SK-N-MC (cell line): Measurements from ENCODE around the gene ZNF544.

ENCODE experiments used
- DNase-seq: peaks from one replicate; pipeline ENCODE4 v3.0.0-alpha.2; 2011; ENCODE audit warnings: low read depth, low spot score
- H3K27ac ChIP-seq: fragments of 200-600 bp; sonication (generic); 2 replicates; pipeline ENCODE4 v1.5.1; 2016; ENCODE audit warnings: mixed run types
- H3K36me3 ChIP-seq: fragments of 200-600 bp; sonication (generic); 2 replicates; pipeline ENCODE4 v1.6.1; 2017; ENCODE audit warnings: antibody characterized with exemption, low read length, mixed read lengths; ENCODE audit not compliant: insufficient read depth
- H3K4me3 ChIP-seq: fragments of 200-600 bp; sonication (generic); 2 replicates; pipeline ENCODE4 v1.5.1; 2016
- H3K9ac ChIP-seq: fragments of 200-600 bp; sonication (generic); 2 replicates; pipeline ENCODE4 v1.8.0; 2017; ENCODE audit warnings: mixed run types, mixed read lengths; ENCODE audit not compliant: insufficient read length
- H3K9me3 ChIP-seq: fragments of 200-600 bp; sonication (generic); 2 replicates; pipeline ENCODE4 v1.6.1; 2017; ENCODE audit warnings: low read depth, mild to moderate bottlenecking, antibody characterized with exemption, low read length, moderate library complexity, mixed read lengths
- EZH2 ChIP-seq: fragments of 200-600 bp; sonication (generic); IDR thresholded peaks from one replicate; pipeline ENCODE4 v1.6.1; 2017; ENCODE audit warnings: antibody characterized with exemption
- FOXP2 ChIP-seq: optimal IDR thresholded peaks from 2 replicates; pipeline ENCODE3; 2011; ENCODE audit warnings: mild to moderate bottlenecking, moderate library complexity; ENCODE audit not compliant: insufficient read depth; ENCODE audit errors: extremely low read length, control extremely low read depth
- POLR2AphosphoS5 ChIP-seq: IDR thresholded peaks from 2 replicates; pipeline ENCODE4 v1.6.1; 2012; ENCODE audit warnings: mild to moderate bottlenecking, low read depth, low read length, borderline replicate concordance

Gene ZNF544

DNA sequence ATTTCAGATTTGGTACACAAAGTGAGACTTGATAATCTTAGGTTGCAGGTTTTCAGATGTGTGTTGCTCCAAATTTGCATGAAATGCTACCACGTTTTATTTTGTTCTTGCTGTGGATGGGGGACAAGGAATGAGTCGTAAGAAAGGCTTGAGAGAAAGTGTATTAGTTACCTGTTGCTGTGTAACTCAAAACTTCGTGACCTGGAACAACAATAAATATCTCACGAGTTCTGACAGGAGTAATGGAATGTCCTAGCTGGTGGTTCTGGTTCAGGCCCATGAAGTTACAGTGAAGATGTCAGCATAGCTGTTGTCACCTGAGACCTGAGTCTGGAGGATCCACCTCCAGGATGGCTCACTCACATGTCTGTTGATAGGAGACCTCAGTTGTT is 51.2 kb downstream of the ZNF544 start:
- H3K4me3 ChIP-seq = peak overlapping the region; percentile 89
- no peak for DNase-seq
- H3K9me3 ChIP-seq = peaks cover 36% of the 10 kb centered on the region
- H3K27ac ChIP-seq = no peak overlapping the region
- no peak overlapping the region for H3K9ac ChIP-seq
- peaks cover 72% of the 10 kb centered on the region for H3K36me3 ChIP-seq
- TF ChIP-seq FOXP2 = no peak
- no peak for TF ChIP-seq POLR2AphosphoS5
- TF ChIP-seq EZH2 = no peak

DNA sequence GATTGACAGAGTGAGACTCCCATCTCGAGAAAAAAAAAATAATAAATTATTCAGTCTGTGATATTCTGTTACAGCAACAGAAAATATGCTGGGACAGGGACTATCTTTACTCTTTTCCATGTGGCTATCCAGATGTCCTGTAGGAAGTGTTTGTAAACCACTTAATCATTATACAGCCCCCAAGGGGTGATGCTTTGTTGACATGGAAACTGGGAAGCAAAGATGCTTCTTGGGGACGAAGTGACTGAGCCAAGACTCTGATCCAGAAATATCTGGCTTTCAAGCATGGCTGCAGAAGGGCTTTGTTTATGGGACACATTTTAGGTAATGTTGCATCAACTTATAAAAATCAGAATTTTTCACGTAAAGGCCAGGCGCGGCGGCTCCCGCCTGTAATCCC is 55.5 kb downstream of the ZNF544 start:
- Histone ChIP-seq H3K9ac (no peak overlapping the region), H3K27ac (no peak overlapping the region), H3K36me3 (peaks cover 94% of the 10 kb centered on the region), H3K9me3 (peaks cover 58% of the 10 kb centered on the region), H3K4me3 (no peak overlapping the region)
- TF ChIP-seq FOXP2 (no peak), EZH2 (no peak), POLR2AphosphoS5 (no peak)
- DNase-seq = no peak

DNA sequence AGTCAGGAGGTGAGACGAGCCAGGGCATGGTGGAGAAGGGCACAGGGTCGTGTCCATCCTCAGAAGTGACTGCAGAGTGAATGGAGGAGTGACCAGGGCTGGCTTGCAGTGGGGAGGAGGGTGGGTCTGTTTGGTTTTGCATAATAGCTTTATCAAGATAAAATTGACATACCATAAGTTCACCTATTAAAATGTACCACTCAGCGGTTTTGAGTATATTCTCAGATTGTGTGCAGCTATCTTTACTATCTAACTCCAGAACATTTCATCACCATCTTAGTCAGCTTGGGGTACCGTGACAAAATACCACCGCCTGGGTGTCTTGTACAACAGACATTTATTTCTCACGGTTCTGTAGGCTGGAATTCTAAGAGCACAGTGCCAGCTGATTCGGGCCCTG is 63.2 kb downstream of the ZNF544 start:
- no peak overlapping the region for H3K9ac ChIP-seq
- H3K27ac ChIP-seq = no peak overlapping the region
- TF ChIP-seq POLR2AphosphoS5 = no peak
- H3K36me3 ChIP-seq = peaks cover 97% of the 10 kb centered on the region
- H3K4me3 ChIP-seq = no peak overlapping the region
- peaks cover 53% of the 10 kb centered on the region; the same call in 1 of the 2 replicates for H3K9me3 ChIP-seq
- DNase-seq = no peak

DNA sequence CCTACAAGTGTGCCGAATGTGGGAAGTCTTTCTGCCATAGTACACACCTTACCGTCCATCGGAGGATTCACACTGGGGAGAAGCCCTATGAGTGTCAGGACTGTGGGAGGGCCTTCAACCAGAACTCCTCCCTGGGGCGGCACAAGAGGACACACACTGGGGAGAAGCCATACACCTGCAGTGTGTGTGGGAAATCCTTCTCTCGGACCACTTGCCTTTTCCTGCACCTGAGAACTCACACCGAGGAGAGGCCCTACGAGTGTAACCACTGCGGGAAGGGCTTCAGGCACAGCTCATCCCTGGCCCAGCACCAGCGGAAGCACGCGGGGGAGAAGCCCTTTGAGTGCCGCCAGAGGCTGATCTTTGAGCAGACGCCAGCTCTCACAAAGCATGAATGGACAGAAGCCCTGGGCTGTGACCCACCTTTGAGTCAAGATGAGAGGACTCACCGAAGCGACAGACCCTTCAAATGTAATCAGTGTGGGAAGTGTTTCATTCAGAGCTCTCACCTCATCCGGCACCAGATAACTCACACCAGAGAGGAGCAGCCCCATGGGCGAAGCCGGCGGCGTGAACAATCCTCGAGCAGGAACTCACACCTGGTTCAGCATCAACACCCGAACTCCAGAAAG is 66.1 kb downstream of the ZNF544 start:
- H3K36me3 ChIP-seq = peaks cover 94% of the 10 kb centered on the region
- H3K4me3 ChIP-seq = no peak overlapping the region
- no peak overlapping the region for H3K9ac ChIP-seq
- no peak overlapping the region for H3K27ac ChIP-seq
- no peak for DNase-seq
- TF ChIP-seq POLR2AphosphoS5 = no peak
- H3K9me3 ChIP-seq = peaks cover 43% of the 10 kb centered on the region; the same call in 1 of the 2 replicates

DNA sequence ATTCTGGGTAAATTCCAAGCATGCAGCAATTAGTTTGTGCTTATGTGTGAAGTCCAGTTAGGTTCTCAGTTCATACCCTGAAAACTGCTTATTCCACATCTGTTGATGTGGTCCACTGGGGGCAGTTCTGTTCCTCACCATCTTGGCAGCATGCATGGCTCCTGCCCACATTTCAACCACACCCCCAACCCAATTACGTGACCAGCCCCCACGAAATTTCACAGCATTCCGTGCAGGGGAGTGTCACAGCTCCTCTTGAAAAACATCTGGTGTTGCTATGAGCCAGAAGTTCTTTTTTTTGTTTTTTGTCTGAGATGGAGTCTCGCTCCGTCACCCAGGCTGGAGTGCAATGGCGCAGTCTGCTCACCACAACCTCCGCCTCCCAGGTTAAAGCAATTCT is 67.4 kb downstream of the ZNF544 start:
- Histone ChIP-seq H3K9me3 (peaks cover 43% of the 10 kb centered on the region; the same call in 1 of the 2 replicates), H3K36me3 (peaks cover 95% of the 10 kb centered on the region), H3K9ac (no peak overlapping the region), H3K4me3 (no peak overlapping the region), H3K27ac (no peak overlapping the region)
- no peak for DNase-seq
- TF ChIP-seq EZH2 (no peak), POLR2AphosphoS5 (no peak), FOXP2 (no peak)

DNA sequence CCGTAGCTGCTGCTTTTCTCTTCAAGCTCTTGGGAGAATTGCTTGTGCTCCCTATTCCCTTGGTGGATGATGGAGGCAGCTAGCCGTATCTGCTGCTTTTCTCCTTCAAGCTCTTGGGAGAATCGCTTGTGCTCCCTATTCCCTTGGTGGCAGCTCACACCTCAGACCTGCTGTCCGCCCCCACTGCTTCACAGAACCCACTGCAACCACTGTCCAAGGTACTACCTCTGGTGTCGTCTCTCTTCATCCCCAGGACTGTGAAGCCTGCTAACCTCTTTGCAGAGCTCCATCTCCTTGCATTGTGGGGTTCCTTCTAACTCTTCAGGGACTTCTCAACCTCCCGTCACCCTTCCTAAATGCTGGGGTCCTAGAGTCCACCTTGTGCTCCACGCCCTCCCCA is 71.9 kb downstream of the ZNF544 start:
- H3K9me3 ChIP-seq = 0 out of 2 replicates have a peak, but pooled peaks cover 5% of the 10 kb centered on the region
- peaks cover 55% of the 10 kb centered on the region for H3K36me3 ChIP-seq
- no peak overlapping the region for H3K4me3 ChIP-seq
- no peak for TF ChIP-seq EZH2
- no peak for TF ChIP-seq FOXP2
- no peak for TF ChIP-seq POLR2AphosphoS5
- no peak overlapping the region for H3K9ac ChIP-seq
- no peak for DNase-seq
- no peak overlapping the region for H3K27ac ChIP-seq

GRCh38 chr19:58304255-58304654 is 75.5 kb downstream of the ZNF544 start:
- peaks cover 52% of the 10 kb centered on the region for H3K36me3 ChIP-seq
- TF ChIP-seq FOXP2 = no peak
- no peak for TF ChIP-seq POLR2AphosphoS5
- TF ChIP-seq EZH2 = no peak
- DNase-seq = no peak
- peak overlapping the region; percentile 97 for H3K4me3 ChIP-seq
- peak overlapping the region; percentile 46 for H3K9ac ChIP-seq
- peak overlapping the region; percentile 78 for H3K27ac ChIP-seq
- H3K9me3 ChIP-seq = no peaks in the 10 kb centered on the region

- H3K36me3 ChIP-seq = peaks cover 55% of the 10 kb centered on the region
- no peak for TF ChIP-seq POLR2AphosphoS5
- TF ChIP-seq FOXP2 = no peak
- TF ChIP-seq EZH2 = no peak
- H3K4me3 ChIP-seq = peak overlapping the region; percentile 97
- H3K9ac ChIP-seq = peak overlapping the region; percentile 46
- H3K27ac ChIP-seq = peak overlapping the region; percentile 78
- DNase-seq = no peak
- no peaks in the 10 kb centered on the region for H3K9me3 ChIP-seq
Observed at GRCh38 chr19:58304748-58305064, 76.0 kb downstream of the ZNF544 start.
